K562 (cell line): ENCODE data around the gene ZFP36. TPM values are rescaled to one million over a fixed set of nuclear protein-coding genes. Genes with fewer than 3 reads are reported as not detected.

Source experiments
- CSDE1 ChIP-seq, 2 experiments: fragments of 450-650 bp; IDR thresholded peaks; 2 replicates each; pipeline ENCODE4 v1.6.1; 2016; ENCODE audit warnings: mild to moderate bottlenecking in 1 of 2
- DNMT1 ChIP-seq: fragments of 450-650 bp; IDR thresholded peaks from 2 replicates; pipeline ENCODE4 v1.6.1; 2016; ENCODE audit warnings: antibody characterized with exemption, mild to moderate bottlenecking
- ELF2 ChIP-seq: fragments of 250-450 bp; sonication (Bioruptor Pico); IDR thresholded peaks from 2 replicates; pipeline ENCODE4 v1.5.0; 2021; ENCODE audit warnings: mild to moderate bottlenecking
- FOXK1 ChIP-seq: sonication (generic); formaldehyde crosslinking; IDR thresholded peaks from 2 replicates; pipeline ENCODE4 v1.8.0; 2022; ENCODE audit warnings: missing genetic modification reagents, mild to moderate bottlenecking, borderline replicate concordance
- FOXK2 ChIP-seq, 2 experiments: fragments of 450-650 bp; IDR thresholded peaks in 1 of 2; conservative IDR thresholded peaks in 1 of 2; 2 replicates each; pipeline ENCODE4 v1.6.1; 2016; ENCODE audit warnings: low read depth in 2 of 2, mild to moderate bottlenecking in 1 of 2
- HNRNPL ChIP-seq: fragments of 200-400 bp; formaldehyde crosslinking; IDR thresholded peaks from 2 replicates; pipeline ENCODE4 v1.6.1; 2017; ENCODE audit warnings: low read depth, mild to moderate bottlenecking, low read length
- JUNB ChIP-seq: fragments of 450-650 bp; formaldehyde crosslinking; conservative IDR thresholded peaks from 2 replicates; pipeline ENCODE4 v1.4.0; 2020; ENCODE audit warnings: mild to moderate bottlenecking
- MTA2 ChIP-seq: fragments of 450-650 bp; IDR thresholded peaks from 2 replicates; pipeline ENCODE4 v1.6.1; 2016; ENCODE audit warnings: low read depth
- MTF1 ChIP-seq: fragments of 250-450 bp; sonication (Bioruptor Pico); IDR thresholded peaks from 2 replicates; pipeline ENCODE4 v1.9.0; 2021; ENCODE audit warnings: moderate library complexity, mild to moderate bottlenecking, inconsistent platforms, borderline replicate concordance
- NELFE ChIP-seq: IDR thresholded peaks from 2 replicates; pipeline ENCODE4 v1.6.1; 2011; ENCODE audit warnings: mild to moderate bottlenecking; ENCODE audit not compliant: insufficient read depth, insufficient read length
- NR1H2 ChIP-seq: sonication (generic); formaldehyde crosslinking; IDR thresholded peaks from 2 replicates; pipeline ENCODE4 v1.4.0; 2020; ENCODE audit warnings: mild to moderate bottlenecking, missing genetic modification reagents
- PHB2 ChIP-seq: fragments of 450-650 bp; IDR thresholded peaks from 2 replicates; pipeline ENCODE4 v1.6.1; 2017; ENCODE audit warnings: low read depth
- PHTF2 ChIP-seq: fragments of 250-450 bp; sonication (Bioruptor Pico); IDR thresholded peaks from 2 replicates; pipeline ENCODE4 v1.5.0; 2021; ENCODE audit warnings: mild to moderate bottlenecking
- RBM22 ChIP-seq: fragments of 200-400 bp; formaldehyde crosslinking; IDR thresholded peaks from 2 replicates; pipeline ENCODE4 v1.6.1; 2018; ENCODE audit warnings: low read length, low read depth; ENCODE audit not compliant: poor library complexity, severe bottlenecking
- RNF2 ChIP-seq: sonication (generic); IDR thresholded peaks from 2 replicates; pipeline ENCODE4 v1.6.1; 2016
- SAFB2 ChIP-seq: fragments of 200-400 bp; formaldehyde crosslinking; IDR thresholded peaks from 2 replicates; pipeline ENCODE4 v1.6.1; 2018; ENCODE audit warnings: borderline replicate concordance, low read length, low read depth, moderate library complexity; ENCODE audit not compliant: severe bottlenecking
- ZBED1 ChIP-seq: IDR thresholded peaks from 2 replicates; pipeline ENCODE4 v1.6.1; 2014
- ZC3H8 ChIP-seq: fragments of 450-650 bp; IDR thresholded peaks from 2 replicates; pipeline ENCODE4 v1.6.1; 2017
- ZFX ChIP-seq: sonication (generic); formaldehyde crosslinking; IDR thresholded peaks from 2 replicates; pipeline ENCODE4 v1.8.0; 2022; ENCODE audit warnings: mild to moderate bottlenecking, missing genetic modification reagents, moderate library complexity
- polyA plus RNA-seq, 8 experiments: library from polyadenylated mRNA; depleted of rRNA in 4 of 8; stranded (reverse) in 5 of 8; unstranded in 3 of 8; fragments of >200 nt; fragmentation: Nextera tagmentation in 2 of 8; fragmentation: Illumina TruSeq in 1 of 8; extraction: Ambion mirVana in 2 of 8; extraction: Trizol in 1 of 8; gene quantifications; 2 replicates each; pipeline versions ENCODE4 v1.2.1 to v1.2.3, GENCODE V29; 2011 to 2014; ENCODE audit warnings: inconsistent platforms in 1 of 8, missing spikeins in 1 of 8
- total RNA-seq, 7 experiments: library from RNA; depleted of rRNA in 6 of 7; stranded (reverse); fragments of >200 nt in 6 of 7; fragmentation: Illumina TruSeq in 2 of 7; extraction: Trizol in 2 of 7; gene quantifications; 2 replicates each; pipeline versions ENCODE4 v1.2.1 to v1.2.3, GENCODE V29; 2011 to 2021; ENCODE audit warnings: low replicate concordance in 1 of 7
- TF ChIP-seq, protein P1 (sequence below): fragments of 250-450 bp; sonication (Bioruptor Pico); IDR thresholded peaks from 2 replicates; pipeline ENCODE4 v1.8.0; 2022; ENCODE audit warnings: moderate library complexity, mild to moderate bottlenecking, inconsistent platforms
- TF ChIP-seq, protein P2 (sequence below): IDR thresholded peaks from 3 replicates; pipeline ENCODE4 v1.6.1; 2011; ENCODE audit warnings: borderline replicate concordance, mild to moderate bottlenecking, moderate library complexity; ENCODE audit not compliant: insufficient read length; ENCODE audit errors: extremely low read depth
- TF ChIP-seq, protein P3 (sequence below): fragments of 450-650 bp; conservative IDR thresholded peaks from 2 replicates; pipeline ENCODE4 v1.6.1; 2016; ENCODE audit warnings: missing genetic modification characterization, low read depth, mild to moderate bottlenecking, missing compliant biosample characterization, moderate library complexity
- TF ChIP-seq, protein P4 (sequence below): sonication (generic); formaldehyde crosslinking; IDR thresholded peaks from 2 replicates; pipeline ENCODE4 v1.8.0; 2022; ENCODE audit warnings: missing genetic modification reagents, mild to moderate bottlenecking, borderline replicate concordance

Gene ZFP36
- total and polyA plus RNA-seq, 9 of the 15 experiments (the other 6 are each of a cell fraction or from before 2014, with no cell fraction given) = 1.0 to 20.1 (median 3.5) TPM

DNA sequence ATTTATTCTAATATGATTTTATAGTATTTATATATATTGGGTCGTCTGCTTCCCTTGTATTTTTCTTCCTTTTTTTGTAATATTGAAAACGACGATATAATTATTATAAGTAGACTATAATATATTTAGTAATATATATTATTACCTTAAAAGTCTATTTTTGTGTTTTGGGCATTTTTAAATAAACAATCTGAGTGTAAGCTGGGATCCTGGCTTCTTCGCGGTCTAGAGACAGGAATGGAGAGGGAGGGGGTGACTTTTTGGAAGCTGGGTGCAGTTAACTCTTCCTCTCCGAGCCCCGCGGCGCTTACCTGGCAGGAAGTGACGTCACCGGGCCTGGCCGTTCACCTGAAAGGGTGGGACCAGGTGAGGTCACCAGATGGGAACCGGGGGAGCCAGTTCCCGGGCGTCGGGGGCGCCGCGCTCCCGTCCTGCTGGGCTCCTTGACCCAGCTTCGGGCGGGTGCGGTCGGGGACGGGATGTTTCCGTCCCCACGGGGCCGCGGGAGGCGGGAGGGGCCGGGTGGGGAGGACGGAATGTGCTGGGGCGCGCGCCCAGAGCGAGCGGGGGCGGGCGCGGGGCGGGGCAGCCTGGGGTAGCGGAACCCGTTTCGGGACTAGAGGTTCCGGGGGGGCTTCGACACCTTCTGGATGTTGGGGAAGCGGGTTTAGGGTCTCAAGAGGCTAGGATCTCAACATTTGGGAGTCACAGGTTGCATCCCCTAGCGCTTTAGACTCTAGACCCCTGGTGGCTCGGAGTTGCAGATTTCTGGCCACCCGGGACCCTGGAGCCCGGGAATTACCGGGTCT lies 2.8 kb downstream of the ZFP36 start (continued):
- TF ChIP-seq PHTF2 (CRISPR knock-in tag) (no peak), ZFX (no peak; the same call in 1 of the 2 replicates), ZC3H8 (no peak), MTA2 (no peak), FOXK1 (CRISPR knock-in tag) (no peak), NELFE (no peak), JUNB (CRISPR knock-in tag) (peak; percentile 86), FOXK2 (conservative IDR thresholded peaks at IDR 0.05 in 1 of 2, IDR thresholded peaks at IDR 0.05 in 1 of 2; ENCODE audit: low read depth in 2 of 2) (no peak; a peak in 1 of 4 replicates), NR1H2 (no peak), DNMT1 (no peak), MTF1 (CRISPR knock-in tag) (no peak), ELF2 (no peak), PHB2 (no peak), CSDE1 (IDR thresholded peaks at IDR 0.05) (no peak), RBM22 (no peak), HNRNPL (no peak), ZBED1 (no peak), RNF2 (peak; percentile 6; the same call in 1 of the 2 replicates), SAFB2 (no peak)
- TF ChIP-seq, protein P1, sequence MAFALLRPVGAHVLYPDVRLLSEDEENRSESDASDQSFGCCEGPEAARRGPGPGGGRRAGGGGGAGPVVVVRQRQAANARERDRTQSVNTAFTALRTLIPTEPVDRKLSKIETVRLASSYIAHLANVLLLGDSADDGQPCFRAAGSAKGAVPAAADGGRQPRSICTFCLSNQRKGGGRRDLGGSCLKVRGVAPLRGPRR = no peak
- TF ChIP-seq, protein P2, sequence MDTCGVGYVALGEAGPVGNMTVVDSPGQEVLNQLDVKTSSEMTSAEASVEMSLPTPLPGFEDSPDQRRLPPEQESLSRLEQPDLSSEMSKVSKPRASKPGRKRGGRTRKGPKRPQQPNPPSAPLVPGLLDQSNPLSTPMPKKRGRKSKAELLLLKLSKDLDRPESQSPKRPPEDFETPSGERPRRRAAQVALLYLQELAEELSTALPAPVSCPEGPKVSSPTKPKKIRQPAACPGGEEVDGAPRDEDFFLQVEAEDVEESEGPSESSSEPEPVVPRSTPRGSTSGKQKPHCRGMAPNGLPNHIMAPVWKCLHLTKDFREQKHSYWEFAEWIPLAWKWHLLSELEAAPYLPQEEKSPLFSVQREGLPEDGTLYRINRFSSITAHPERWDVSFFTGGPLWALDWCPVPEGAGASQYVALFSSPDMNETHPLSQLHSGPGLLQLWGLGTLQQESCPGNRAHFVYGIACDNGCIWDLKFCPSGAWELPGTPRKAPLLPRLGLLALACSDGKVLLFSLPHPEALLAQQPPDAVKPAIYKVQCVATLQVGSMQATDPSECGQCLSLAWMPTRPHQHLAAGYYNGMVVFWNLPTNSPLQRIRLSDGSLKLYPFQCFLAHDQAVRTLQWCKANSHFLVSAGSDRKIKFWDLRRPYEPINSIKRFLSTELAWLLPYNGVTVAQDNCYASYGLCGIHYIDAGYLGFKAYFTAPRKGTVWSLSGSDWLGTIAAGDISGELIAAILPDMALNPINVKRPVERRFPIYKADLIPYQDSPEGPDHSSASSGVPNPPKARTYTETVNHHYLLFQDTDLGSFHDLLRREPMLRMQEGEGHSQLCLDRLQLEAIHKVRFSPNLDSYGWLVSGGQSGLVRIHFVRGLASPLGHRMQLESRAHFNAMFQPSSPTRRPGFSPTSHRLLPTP = no peak
- TF ChIP-seq, protein P3, sequence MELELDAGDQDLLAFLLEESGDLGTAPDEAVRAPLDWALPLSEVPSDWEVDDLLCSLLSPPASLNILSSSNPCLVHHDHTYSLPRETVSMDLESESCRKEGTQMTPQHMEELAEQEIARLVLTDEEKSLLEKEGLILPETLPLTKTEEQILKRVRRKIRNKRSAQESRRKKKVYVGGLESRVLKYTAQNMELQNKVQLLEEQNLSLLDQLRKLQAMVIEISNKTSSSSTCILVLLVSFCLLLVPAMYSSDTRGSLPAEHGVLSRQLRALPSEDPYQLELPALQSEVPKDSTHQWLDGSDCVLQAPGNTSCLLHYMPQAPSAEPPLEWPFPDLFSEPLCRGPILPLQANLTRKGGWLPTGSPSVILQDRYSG (tag) = no peak
- TF ChIP-seq, protein P4, sequence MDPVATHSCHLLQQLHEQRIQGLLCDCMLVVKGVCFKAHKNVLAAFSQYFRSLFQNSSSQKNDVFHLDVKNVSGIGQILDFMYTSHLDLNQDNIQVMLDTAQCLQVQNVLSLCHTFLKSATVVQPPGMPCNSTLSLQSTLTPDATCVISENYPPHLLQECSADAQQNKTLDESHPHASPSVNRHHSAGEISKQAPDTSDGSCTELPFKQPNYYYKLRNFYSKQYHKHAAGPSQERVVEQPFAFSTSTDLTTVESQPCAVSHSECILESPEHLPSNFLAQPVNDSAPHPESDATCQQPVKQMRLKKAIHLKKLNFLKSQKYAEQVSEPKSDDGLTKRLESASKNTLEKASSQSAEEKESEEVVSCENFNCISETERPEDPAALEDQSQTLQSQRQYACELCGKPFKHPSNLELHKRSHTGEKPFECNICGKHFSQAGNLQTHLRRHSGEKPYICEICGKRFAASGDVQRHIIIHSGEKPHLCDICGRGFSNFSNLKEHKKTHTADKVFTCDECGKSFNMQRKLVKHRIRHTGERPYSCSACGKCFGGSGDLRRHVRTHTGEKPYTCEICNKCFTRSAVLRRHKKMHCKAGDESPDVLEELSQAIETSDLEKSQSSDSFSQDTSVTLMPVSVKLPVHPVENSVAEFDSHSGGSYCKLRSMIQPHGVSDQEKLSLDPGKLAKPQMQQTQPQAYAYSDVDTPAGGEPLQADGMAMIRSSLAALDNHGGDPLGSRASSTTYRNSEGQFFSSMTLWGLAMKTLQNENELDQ = no peak
